ENCODE measurements around the gene RPL10.

The RPL10 gene
- total RNA-seq = 1,133 to 2,443 (median 1,272) reads per million in 3 experiments

GRCh38 chrX:154397888-154398667 lies at the start of gene RPL10:
TSS of gene RPL10 (plus strand) at chrX:154398377. CDS start at chrX:154398520, 143 bp downstream.
- peak; percentile 90 for DNase-seq

- DNase-seq = no peak
Observed at GRCh38 chrX:154348646-154349358, 49.4 kb upstream of the RPL10 start.

DNA sequence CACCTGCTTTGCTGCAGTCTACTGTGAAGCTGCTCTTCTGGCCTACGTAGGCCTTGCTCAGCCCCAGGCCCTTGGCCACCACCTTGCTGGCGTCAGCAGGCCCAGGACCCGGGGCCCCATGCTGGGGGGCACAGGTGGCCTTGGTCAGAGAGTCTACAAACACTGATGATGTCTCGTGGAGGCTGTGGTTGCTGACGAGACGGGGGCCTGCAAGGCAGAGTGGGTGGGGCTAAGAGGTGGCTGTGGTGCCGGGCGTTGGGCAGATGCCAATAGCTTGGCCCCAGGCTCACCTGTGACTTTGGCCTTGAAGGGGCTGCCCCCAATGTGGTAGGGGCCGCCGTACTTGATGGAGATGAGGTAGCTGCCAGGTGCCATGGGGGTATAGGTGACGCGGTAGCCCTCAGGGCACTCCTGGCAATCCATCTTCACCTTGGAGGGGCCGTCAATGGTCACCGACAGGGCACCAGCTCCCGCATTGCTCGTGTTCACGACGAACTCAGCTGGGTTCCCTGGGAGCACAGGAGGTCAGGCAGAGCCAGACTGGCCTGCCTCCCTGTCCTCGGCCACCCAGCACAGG lies 48.7 kb upstream of the RPL10 start:
- DNase-seq = no peak

GRCh38 chrX:154349979-154350378 lies 48.2 kb upstream of the RPL10 start:
- DNase-seq = no peak

- DNase-seq = no peak
Observed at GRCh38 chrX:154350429-154351182, 47.6 kb upstream of the RPL10 start.

- DNase-seq = peak; percentile 73
Observed at GRCh38 chrX:154351183-154352011, 46.8 kb upstream of the RPL10 start.

DNA sequence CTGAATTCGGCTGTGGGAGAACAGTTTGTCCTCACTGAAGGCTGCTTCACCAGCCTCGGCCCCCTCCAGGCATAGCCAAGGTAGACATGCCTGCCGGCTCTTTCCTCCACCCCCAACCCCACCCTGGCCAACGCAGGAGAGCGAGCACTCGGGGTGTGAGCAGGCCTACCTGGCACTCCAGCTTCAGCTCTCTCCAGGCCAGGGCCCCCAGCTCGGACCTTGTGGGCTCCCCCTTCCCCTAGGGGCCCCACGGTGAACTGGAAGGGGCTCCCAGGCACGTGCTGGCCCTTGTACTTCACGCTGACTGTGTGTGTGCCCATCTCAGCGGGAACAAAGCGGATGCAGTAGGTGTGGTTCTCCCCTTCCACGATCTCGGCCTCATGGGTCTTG lies 46.2 kb upstream of the RPL10 start:
- no peak for DNase-seq

DNA sequence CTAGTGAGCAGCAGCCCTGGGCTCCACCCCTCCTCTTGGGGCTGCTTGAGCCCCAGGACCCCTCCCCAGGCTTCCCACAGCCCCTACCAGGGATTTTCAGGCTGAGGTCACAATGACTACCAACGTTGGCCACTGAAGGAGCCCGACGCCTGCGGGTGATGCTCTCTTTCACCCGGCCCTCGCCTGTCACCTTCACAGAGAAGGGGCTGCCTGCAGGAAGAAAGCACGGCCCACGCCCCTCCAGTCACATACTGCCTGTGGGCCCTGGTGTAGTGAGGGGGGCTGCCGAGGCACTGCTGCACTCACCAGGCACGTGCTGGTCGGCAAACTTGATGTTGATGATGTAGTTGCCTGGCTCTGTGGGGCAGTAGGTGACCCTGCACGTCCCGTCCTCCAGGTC lies 45.7 kb upstream of the RPL10 start:
- no peak for DNase-seq

- DNase-seq = no peak
Observed at GRCh38 chrX:154353172-154353843, 44.9 kb upstream of the RPL10 start.

DNA sequence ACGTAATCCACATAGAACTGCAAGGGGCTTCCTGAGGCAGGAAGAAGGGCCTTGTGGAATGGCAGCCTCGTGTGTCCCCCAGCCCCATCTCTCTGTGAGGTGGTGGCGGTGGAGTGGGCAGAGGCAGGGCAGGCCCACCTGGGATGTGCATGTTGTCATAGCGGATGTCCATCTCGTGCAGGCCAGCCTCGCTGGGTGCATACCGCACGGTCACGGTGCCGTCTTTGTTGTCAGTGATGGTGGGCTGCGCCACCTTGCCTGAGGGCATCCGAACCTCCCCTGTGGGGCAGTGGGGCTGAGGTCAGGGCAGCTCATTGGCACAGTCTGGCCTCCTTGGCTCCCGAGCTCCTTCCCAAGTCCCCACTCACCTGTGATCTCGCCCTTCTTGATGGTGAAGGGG lies 44.2 kb upstream of the RPL10 start:
- DNase-seq = no peak

DNA sequence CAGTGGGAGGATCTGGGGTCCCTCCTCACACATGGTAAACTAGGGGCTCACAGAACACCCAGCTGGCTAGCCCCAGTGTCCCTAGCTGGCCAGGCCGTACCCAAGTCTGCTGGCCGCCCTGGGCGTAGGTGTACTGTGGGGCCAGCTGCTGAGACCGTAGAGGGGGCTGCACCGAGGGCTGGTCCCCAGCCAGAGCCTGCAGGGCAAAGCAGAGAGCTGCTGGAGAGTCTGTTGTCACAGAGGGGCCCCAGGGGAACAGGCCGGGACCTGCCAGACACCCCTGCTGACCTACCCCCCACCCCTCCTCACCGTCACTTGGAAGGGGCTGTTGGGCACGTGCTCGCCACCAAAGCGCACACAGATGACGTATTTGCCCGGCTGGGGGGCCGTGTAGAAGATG lies 43.7 kb upstream of the RPL10 start:
- no peak for DNase-seq

GRCh38 chrX:154355094-154355775 lies 42.9 kb upstream of the RPL10 start:
- DNase-seq = no peak

DNA sequence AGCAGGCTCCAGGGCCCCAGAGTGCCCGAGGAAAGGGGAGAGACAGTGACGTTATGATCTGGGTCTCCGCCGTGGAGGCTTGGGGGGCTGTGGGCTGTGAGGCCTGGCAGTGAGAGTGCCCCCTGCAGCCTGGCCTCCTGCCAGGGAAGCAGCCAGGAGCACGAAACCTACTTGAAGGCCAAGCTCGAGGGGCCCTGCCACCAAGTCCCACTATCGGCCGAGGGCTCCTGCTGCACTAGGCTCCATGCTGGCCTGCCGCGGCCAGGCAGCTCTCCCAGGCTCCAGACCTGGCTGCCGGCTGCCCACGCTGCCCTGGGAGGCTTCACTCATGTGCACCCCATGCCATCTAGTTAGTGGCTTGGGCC lies 42.4 kb upstream of the RPL10 start:
- no peak for DNase-seq

DNA sequence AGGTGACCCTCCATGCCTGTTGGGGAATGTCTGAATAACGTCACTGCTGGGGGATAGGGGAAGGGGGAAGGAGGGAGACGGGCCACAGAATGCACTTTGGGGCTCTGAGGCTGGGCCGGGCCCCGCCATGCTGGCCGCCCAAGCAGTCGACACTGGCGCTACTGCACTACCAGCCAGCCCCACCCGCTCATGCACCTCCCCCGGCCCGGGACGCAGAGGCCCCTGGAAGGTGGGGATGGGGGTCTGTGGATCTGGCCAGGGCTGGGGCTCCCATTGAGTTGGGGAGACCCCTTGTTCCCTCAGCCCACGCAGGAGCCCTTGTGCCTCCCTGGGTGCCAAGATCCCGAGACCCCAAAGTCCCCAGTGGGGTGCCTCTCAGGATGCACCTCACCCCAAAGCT lies 41.6 kb upstream of the RPL10 start:
- DNase-seq = no peak

- no peak for DNase-seq
Observed at GRCh38 chrX:154357205-154357604, 41.0 kb upstream of the RPL10 start.

DNA sequence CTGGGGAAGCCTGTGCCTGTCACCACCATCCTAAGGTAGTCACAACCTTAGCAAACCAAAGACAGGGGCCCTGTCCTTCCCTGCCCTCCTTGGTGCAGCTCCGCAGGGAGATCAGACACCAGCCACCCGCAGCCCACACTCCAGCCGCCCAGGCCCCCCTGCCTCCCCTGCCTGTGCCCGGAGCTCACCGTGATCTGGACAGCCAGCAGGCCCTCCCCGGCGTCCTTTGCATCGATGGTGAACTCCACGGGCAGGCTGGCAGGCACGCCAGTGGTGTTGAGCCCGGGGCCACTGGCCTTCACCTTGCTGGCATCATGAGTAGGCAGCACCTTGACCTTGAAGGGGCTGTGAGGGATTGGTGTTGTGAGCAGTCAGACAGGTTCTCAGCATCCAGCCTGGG lies 40.2 kb upstream of the RPL10 start:
- no peak for DNase-seq

DNA sequence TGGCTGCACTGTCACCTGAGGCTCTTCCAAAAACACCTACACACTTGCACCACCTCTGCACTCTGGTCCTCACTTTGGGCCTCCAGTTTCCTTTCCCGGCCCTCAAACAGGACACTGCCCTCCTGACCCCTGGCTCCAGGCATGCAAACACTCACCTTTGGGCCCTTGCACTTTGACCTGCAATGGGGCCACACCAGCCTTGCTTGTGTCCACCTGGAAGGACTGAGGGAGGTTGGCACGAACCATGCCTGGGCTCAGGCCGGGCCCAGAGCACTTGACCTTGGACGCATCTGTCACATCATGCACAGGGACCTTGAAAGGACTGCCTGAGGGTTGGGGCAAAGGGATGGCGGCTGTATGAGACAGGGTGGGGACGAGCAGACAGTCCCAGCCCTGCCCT lies 39.3 kb upstream of the RPL10 start:
- no peak for DNase-seq

DNA sequence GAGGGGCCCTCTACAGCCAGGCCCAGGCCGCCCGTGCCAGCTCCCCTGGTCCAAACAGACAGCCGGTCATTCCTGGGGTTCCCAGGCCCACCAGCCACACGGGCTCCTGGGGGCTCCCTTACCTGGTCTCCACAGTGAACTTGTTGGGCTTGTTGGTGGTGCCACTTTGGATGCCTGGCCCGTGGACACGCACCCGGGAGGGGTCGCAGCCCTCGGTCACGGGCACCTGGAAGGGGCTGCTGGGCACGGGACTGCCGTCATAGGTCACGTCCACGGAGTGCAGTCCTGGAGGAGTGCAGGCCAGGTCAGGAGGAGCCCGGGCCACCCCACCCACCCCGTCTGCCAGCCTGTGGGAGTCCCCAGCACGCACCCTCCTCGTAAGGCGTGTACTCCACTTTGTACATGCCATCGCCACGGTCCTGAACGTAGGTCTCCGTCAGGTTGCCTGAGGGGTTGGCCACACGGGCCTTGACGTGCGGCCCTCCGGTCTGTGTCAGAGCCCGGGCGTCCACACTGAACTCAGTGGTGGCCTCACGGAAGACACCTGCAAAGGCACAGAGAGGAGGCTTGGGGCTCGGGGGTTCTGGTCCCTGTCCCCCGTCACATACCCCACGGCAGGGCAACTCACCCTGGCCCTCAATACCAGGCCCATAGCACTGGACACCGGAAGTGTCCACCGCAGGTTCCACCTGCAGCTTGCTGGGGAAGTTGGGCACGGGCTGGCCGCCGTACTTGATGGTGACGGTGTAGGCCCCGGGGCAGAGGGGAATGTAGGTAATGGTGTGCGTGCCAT lies 38.6 kb upstream of the RPL10 start:
- DNase-seq = no peak

GRCh38 chrX:154360155-154360713 lies 37.9 kb upstream of the RPL10 start:
- DNase-seq = no peak
